GM18519 (cell line): Measurements from ENCODE around the gene MBNL2.

Source experiments
- ATAC-seq: cut with Tn5 transposase; IDR thresholded peaks from one replicate; pipeline ENCODE4 v1.9.1; 2021; ENCODE audit warnings: mild to moderate bottlenecking, moderate library complexity; ENCODE audit not compliant: unreplicated experiment, low FRiP score

The MBNL2 gene

DNA sequence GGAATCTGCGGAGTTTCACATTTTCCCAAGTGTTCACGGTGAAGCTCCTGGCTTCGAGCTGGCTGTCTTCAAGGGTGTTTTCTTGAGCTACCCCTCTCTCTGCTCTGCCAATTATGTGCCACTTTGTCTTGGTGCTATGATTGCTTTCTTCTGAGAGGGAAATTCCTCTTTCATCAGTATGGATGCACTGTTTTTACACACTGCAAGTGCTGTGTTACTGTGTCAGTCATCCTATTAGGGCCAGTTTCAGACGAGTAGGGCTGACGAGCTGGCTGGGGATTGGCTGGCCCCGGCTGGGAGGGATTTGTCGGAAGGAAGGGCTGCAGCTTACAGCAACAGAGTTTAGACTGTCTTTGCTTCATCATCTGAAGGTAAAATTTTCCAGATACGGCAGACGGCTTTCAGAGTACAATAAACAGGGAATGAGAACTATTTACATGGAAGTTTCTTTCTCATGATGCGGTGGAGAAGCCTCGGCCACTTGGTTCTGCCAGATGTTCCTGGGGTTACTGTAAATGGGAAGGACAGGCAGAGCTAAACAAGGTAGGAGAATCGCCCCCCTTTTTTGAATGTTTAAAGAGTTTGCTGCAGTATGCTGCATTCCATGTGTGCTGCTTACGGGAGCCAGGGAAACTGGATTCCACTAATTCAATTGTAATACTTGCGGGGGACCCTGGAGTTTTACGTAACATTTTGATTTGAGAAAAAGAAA is at the start of gene MBNL2:
TSS of gene MBNL2 (plus strand) at position 345 of the 712 bp plus-strand sequence. CDS start 53,903 bp downstream, outside the sequence.
- peak; percentile 98 for ATAC-seq

DNA sequence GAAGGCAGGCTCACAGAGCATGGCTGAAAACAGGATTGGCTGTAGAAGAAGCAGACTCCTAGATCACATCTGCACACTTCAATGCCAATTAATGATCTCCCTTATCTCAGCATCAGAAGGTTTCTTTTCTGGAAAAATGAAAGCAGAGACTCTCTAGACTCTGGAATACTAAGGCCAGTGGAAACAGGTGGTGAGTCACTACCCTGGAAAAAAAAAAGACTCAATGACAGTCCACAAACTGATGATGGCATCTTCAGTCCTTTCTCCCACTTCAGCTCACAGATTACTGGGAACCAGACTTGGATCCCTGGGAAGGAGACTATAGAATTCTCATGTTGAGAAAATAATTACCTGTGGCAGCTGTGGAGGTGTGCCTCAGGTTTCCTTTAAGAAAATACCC is 47.5 kb upstream of the MBNL2 start:
- ATAC-seq: no peak

GRCh38 chr13:97175041-97175440 is 47.1 kb upstream of the MBNL2 start:
- no peak for ATAC-seq

DNA sequence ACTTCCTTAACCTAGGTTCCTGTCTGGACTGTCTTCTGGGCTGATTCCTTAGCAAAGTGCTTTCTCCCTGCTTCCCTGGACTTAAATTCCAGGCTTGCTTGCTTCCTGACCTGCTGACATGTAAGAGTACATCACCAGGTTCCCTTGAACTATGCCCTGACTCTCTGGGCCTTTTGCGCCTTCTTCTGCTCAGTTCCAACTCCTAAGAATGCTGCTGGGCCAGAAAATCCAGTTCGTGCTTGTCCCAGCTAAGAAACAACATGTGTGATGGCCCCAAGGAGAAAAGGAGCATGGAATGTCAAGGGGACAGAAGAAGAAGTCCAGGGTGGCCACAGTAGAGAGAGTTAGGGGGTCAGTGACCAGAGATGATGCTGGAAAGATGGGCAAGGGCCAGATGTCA is 42.6 kb upstream of the MBNL2 start:
- no peak for ATAC-seq

GRCh38 chr13:97182111-97182890 is 39.8 kb upstream of the MBNL2 start:
- no peak for ATAC-seq

DNA sequence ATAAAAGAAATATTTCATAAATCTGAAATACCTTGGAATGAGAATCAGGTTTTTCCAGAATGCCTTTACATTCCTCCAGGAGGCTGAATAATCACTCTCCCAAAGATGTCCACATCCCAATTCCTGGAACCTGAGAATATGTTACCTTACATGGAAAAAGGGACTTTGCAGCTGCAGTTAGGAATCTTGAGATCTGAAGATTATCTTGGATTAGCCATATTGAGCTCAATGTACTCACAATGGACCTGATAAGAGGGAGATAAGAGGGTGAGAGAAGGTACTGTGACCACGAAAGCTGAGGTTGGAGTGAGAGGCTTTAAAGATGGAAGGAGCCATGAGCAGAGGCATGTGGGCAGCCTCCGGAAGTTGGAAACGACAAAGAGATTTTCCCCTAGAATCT is 36.8 kb upstream of the MBNL2 start:
- no peak for ATAC-seq

DNA sequence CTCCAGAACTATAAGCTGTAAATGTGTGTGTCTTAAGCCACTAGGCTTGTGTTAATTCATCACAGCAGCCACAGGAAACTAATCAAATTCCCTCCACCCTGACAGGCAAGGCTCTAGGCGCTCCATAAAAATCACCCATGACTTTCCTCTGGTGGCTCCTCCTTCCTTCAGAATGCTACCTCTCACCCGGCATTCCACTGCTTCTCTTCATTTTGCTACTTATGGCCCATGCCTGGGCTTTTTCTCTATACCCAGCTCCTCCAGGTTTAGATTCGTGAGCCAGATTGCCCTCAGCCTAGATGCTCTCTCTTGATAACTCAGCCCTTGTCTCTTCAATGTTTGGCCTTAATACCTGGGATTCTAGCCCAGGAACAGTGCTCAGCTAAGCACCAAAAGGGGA is 36.4 kb upstream of the MBNL2 start:
- ATAC-seq: no peak

DNA sequence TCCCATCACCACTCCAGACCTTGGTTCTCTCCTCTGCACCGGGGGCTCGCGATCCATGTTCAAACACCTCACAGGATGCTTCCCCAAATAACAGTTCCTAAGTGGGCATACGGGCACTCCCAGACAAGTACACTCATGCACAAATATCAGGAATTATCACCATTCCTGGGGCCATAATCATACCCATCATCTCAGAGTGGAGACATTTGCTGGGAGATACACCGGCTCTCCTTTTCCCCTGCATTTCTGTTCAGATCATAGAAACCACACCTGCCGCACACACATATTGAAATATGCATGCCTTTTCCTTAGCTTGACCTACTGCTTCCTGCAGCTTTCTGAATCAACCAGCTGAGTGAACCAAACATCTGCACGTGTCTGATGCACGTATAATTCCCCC is 33.9 kb upstream of the MBNL2 start:
- ATAC-seq: no peak

- ATAC-seq: no peak
Observed at GRCh38 chr13:97189928-97190327, 32.2 kb upstream of the MBNL2 start.

DNA sequence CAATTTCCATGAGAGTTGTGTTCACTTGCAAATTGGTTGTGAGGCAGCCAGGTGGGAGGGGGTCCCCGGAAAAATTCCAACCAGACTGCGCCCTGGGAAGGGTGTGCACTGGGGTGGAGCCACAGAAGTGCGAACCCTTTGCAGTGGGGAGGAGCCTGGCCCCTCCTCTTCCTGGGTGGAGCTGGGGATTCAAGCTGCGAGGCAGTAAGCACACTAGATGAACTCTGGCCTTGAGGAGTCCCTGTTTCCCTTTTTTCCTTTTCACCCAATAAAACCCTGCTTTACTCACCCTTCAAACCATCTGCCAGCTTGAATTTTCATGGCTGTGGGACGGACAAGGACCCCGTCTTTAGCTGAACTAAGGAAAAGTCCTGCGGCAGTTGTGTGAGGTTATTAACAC is 31.0 kb upstream of the MBNL2 start:
- no peak for ATAC-seq

- no peak for ATAC-seq
Observed at GRCh38 chr13:97191615-97192014, 30.5 kb upstream of the MBNL2 start.

GRCh38 chr13:97192166-97192565 is 30.0 kb upstream of the MBNL2 start:
- ATAC-seq: no peak

- ATAC-seq: no peak
Observed at GRCh38 chr13:97193577-97193976, 28.6 kb upstream of the MBNL2 start.

- no peak for ATAC-seq
Observed at GRCh38 chr13:97194479-97194878, 27.7 kb upstream of the MBNL2 start.

DNA sequence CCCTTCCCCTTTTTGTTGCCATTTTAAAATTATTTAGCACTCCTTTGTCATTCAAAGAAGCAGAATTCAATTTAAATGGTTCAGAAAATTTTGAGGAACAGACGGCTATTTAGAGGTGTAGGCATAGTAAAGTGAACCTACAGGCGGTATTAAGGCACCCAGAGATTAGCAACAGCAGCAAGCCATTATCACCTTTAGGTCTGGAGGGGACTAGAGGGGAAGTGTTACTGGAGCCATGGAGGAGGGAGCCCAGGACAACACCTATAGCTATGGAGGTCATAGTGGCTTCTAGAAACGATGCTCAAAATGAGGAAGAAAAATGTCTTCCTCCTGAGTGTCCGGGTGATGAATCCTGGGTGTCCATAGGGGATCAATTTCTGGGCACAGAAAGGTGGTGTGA is 25.8 kb upstream of the MBNL2 start:
- no peak for ATAC-seq

GRCh38 chr13:97198753-97199152 is 23.4 kb upstream of the MBNL2 start:
- ATAC-seq: no peak

DNA sequence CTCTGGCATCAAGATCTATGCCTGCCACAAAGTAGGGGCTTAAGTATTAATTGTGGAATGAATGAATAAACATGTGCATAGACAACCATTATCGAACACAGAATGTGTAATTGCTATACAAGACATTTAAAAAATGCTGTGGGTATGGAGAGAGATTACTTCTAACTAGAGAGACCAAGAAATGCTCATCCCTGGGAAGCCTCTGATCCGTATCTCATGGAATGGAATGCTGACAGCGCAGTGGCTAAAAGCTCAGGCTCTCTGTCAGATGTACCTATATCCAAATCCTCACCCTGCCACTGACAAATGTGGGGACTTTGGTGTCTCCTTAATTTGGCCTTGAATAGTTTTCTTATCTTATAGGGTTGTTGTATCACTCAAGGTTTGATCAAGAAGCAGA is 22.7 kb upstream of the MBNL2 start:
- no peak for ATAC-seq

- ATAC-seq: no peak
Observed at GRCh38 chr13:97200081-97200942, 21.8 kb upstream of the MBNL2 start.

DNA sequence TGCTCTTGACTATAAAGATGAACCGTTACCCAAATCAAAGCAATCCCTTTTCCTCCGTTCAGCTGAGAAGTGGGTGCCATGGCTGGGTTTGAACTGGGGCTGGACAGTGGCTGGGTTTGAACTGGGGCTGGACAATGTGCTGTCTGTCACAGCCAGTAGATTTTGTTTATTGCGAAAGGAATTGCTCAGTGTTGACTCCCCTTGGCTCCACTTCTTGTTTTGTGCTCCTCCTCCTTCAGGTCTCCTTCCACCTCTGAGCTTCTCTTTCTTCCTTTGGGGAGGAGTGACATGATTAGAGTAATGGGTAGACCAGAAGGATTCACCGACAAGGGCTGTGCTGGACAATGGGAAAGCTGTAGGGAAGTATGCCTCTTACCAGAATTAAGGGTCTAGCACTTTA is 19.4 kb upstream of the MBNL2 start:
- ATAC-seq: no peak

DNA sequence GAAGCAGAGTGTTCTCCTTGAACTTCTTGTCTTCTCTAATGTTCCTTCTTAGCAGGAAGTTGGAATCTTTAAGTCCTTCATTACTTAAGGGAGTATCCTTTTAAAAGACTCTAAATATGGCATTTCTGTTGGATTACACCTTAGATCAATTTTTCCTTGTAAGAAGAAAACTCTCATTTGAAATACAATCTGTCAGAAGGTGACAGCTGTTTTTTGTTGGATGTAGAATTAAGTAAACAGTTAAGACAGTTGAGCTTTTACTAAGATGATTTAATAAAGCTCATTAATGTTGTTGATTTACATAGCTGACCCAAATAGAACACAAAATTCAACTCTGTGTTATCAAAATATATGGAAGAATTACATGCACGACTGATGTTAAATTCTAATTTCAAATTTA is 16.7 kb upstream of the MBNL2 start:
- no peak for ATAC-seq

- no peak for ATAC-seq
Observed at GRCh38 chr13:97205982-97206381, 16.2 kb upstream of the MBNL2 start.
